ENCODE data around the gene RNASE7. TPM values are rescaled to one million over a fixed set of nuclear protein-coding genes. Genes with fewer than 3 reads are reported as not detected.

Gene RNASE7
- total RNA-seq, 1 donor from 2014 or later = not detected

DNA sequence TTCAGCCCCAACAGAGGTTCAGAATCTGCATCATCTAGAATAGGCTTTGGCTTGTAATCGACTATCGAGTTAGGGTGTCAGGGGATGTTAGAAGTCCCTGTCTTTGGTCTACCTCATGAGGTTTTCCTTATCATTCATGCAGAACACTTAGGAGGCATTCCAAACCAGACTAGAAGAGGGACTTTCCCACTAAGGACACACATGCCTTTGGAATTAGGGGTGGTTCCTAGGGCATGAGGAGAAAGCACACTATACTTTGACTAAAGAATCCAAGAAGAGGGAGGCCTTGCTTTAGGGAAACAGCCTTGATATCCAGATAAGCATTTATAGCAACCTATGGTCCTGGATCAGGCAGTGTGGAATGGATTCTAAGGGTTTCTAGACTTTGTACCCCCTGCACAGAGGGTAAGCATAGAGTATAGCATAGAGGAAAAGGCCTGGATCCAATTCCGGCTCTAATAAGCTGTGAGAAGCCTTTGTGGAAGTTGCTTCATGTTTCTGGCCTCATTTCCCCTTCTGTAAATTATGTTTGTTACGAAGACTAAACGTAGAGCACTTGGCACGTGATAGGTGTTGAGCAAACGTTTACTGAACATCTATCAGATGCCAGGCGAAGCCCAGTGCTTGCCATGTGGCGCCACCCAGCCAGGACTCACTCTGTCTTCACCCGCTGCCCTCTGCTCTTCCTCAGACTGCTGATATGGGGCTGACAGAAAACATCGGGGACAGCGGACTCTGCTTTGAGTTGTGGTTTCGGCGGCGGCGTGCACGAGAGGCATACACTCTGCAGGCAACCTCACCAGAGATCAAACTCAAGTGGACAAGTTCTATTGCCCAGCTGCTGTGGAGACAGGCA lies 43.1 kb downstream of the RNASE7 start:
- Mint-ChIP-seq H3K27me3 (ENCODE audit: unreplicated experiment) (peaks cover 9% of the 10 kb centered on the region), H3K27ac (ENCODE audit: unreplicated experiment) (no peak overlapping the region), H3K36me3 (ENCODE audit: unreplicated experiment) (no peaks in the 10 kb centered on the region), H3K9me3 (ENCODE audit: unreplicated experiment) (peaks cover 19% of the 10 kb centered on the region), H3K4me3 (ENCODE audit: unreplicated experiment) (no peak overlapping the region), H3K4me1 (ENCODE audit: low read depth, unreplicated experiment) (peaks cover 19% of the 10 kb centered on the region)
- no peak for DNase-seq
- TF ChIP-seq, protein P1, sequence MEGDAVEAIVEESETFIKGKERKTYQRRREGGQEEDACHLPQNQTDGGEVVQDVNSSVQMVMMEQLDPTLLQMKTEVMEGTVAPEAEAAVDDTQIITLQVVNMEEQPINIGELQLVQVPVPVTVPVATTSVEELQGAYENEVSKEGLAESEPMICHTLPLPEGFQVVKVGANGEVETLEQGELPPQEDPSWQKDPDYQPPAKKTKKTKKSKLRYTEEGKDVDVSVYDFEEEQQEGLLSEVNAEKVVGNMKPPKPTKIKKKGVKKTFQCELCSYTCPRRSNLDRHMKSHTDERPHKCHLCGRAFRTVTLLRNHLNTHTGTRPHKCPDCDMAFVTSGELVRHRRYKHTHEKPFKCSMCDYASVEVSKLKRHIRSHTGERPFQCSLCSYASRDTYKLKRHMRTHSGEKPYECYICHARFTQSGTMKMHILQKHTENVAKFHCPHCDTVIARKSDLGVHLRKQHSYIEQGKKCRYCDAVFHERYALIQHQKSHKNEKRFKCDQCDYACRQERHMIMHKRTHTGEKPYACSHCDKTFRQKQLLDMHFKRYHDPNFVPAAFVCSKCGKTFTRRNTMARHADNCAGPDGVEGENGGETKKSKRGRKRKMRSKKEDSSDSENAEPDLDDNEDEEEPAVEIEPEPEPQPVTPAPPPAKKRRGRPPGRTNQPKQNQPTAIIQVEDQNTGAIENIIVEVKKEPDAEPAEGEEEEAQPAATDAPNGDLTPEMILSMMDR (IDR thresholded peaks at IDR 0.05; ENCODE audit: partially characterized antibody, unreplicated experiment) = no peak

DNA sequence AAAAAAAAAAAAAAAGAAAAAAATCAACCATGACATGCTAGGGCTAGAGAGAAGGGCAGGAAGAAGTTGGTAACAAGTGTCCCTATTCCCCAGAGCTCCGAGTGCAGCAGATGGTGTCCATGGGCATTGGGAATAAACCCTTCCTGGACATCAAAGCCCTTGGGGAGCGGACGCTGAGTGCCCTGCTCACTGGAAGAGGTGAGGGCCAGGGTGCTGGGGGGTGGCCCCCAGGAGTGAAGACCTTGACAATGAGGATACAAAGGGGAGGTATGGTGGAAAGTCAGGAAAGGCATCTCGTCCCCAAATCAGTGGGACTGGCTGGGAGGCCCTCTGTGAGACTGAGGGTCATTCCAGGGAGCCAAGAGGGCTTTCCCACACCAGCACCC lies 44.7 kb downstream of the RNASE7 start:
- TF ChIP-seq, protein P1 (IDR thresholded peaks at IDR 0.05; ENCODE audit: partially characterized antibody, unreplicated experiment) = no peak
- H3K36me3 Mint-ChIP-seq (ENCODE audit: unreplicated experiment) = no peaks in the 10 kb centered on the region
- peaks cover 25% of the 10 kb centered on the region for H3K4me1 Mint-ChIP-seq (ENCODE audit: low read depth, unreplicated experiment)
- H3K27ac Mint-ChIP-seq (ENCODE audit: unreplicated experiment) = peak overlapping the region; percentile 59
- H3K27me3 Mint-ChIP-seq (ENCODE audit: unreplicated experiment) = peaks cover 14% of the 10 kb centered on the region
- H3K9me3 Mint-ChIP-seq (ENCODE audit: unreplicated experiment) = peaks cover 22% of the 10 kb centered on the region
- H3K4me3 Mint-ChIP-seq (ENCODE audit: unreplicated experiment) = peak overlapping the region; percentile 53
- DNase-seq = no peak

DNA sequence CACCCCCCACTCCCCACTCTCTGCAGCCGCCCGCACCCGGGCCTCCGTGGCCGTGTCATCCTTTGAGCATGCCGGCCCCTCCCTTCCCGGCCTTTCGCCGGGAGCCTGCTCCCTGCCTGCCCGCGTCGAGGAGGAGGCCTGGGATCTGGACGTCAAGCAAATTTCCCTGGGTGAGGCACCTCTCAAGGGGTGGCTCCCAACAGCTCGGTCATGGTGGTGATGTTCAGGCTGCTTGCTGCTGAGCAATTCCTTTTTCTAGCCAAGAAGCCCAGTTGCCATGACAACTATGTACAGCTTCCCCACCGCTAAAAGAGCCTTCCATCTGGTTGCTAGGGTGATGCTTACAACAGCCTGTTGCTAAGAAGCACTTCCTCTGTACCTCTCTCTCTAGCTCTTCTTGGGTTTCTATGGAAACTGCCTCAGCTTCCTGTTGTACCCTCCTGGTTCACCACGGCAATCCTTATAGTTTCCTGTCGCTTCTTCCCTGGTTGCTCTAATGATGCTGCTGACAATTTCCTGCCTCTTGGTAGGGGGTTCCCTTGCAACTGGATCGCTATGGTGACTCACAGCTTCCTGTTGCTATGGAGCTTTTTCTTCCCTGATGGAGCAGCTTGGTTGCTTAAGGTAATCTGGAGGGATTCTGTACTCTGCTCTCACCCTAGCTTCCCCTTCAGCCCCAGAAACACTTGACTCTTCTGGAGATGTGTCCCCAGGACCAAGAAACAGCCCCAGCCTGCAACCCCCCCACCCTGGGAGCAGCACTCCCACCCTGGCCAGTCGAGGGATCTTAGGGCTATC lies 45.3 kb downstream of the RNASE7 start:
- Mint-ChIP-seq H3K4me3 (ENCODE audit: unreplicated experiment) (peak overlapping the region; percentile 51), H3K36me3 (ENCODE audit: unreplicated experiment) (no peaks in the 10 kb centered on the region), H3K27me3 (ENCODE audit: unreplicated experiment) (peaks cover 13% of the 10 kb centered on the region), H3K9me3 (ENCODE audit: unreplicated experiment) (peaks cover 23% of the 10 kb centered on the region), H3K27ac (ENCODE audit: unreplicated experiment) (peak overlapping the region; percentile 30), H3K4me1 (ENCODE audit: low read depth, unreplicated experiment) (peaks cover 25% of the 10 kb centered on the region)
- TF ChIP-seq, protein P1 (IDR thresholded peaks at IDR 0.05; ENCODE audit: partially characterized antibody, unreplicated experiment) = no peak
- DNase-seq = no peak

DNA sequence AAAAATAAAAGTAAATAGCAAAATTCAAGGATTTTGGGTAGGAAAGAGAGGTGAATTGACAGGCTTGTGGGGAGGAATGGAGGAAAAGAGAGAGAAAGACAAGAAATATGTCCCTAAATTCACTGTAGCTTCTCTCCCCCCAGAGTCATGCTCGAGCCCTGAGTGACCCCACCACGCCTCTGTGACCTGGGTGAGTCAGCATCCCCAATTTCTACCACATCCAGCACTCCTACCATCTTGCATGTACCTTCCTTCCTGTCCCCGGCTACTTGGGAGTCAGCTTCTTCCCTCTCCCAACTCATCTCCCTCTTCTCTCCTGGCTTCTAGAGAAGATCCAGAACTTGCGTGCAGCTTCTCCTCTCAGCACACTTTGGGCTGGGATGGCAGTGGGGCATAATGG lies 46.5 kb downstream of the RNASE7 start:
- DNase-seq = no peak
- Mint-ChIP-seq H3K36me3 (ENCODE audit: unreplicated experiment) (no peaks in the 10 kb centered on the region), H3K4me3 (ENCODE audit: unreplicated experiment) (no peak overlapping the region), H3K4me1 (ENCODE audit: low read depth, unreplicated experiment) (peaks cover 35% of the 10 kb centered on the region), H3K27ac (ENCODE audit: unreplicated experiment) (peak overlapping the region; percentile 35), H3K27me3 (ENCODE audit: unreplicated experiment) (peaks cover 18% of the 10 kb centered on the region), H3K9me3 (ENCODE audit: unreplicated experiment) (peaks cover 23% of the 10 kb centered on the region)
- TF ChIP-seq, protein P1 (IDR thresholded peaks at IDR 0.05; ENCODE audit: partially characterized antibody, unreplicated experiment) = no peak

All from glutamatergic neuron (in vitro differentiated cells).